AG04450 (cell line): Measurements from ENCODE around the gene C5orf34. TPM values are rescaled to one million over a fixed set of nuclear protein-coding genes. Genes with fewer than 3 reads are reported as not detected.
"Not testable (repeated sequence)": the region's sequence is repeated elsewhere in the genome, so short reads cannot be mapped to it uniquely, and the experiment has no call there.

Experiments used
- CTCF ChIA-PET: fragments of 300-600, 350-600 bp; formaldehyde crosslinking; extraction: SDS; loops from one replicate; lab custom pipeline; 2022; ENCODE audit warnings: antibody characterized with exemption, inconsistent platforms; lab: Charles Lee
- POLR2A ChIA-PET: fragments of 350-600 bp; formaldehyde crosslinking; extraction: SDS; loops from one replicate; lab custom pipeline; 2021; ENCODE audit warnings: antibody characterized with exemption, inconsistent platforms; lab: Yijun Ruan, JAX
- DNase-seq: peaks from one replicate; pipeline ENCODE4 v3.0.0-alpha.2; 2011; ENCODE audit warnings: low read depth, low spot score
- H3K27ac ChIP-seq: one replicate; pipeline ENCODE4 v1.5.1; 2012; ENCODE audit warnings: low read depth, low read length, control low read depth
- H3K27me3 ChIP-seq: one replicate; pipeline ENCODE4 v1.6.0; 2012; ENCODE audit warnings: low read length; ENCODE audit not compliant: control insufficient read depth, insufficient read depth
- H3K4me3 ChIP-seq: 2 replicates; pipeline ENCODE4 v1.5.1; 2011; ENCODE audit warnings: mild to moderate bottlenecking, low read depth, low read length, control low read depth
- H3K9me3 ChIP-seq: 2 replicates; pipeline ENCODE4 v1.5.1; 2012; ENCODE audit warnings: low read length; ENCODE audit not compliant: control insufficient read depth, insufficient read depth
- CTCF ChIP-seq: IDR thresholded peaks from 2 replicates; pipeline ENCODE4 v1.5.1; 2011; ENCODE audit warnings: low read depth, low read length, control low read depth, inconsistent platforms
- polyA plus RNA-seq: library from polyadenylated mRNA; depleted of rRNA; stranded (reverse); fragments of >200 nt; gene quantifications from 2 replicates; pipeline ENCODE4 v1.2.3, GENCODE V29; 2011

The C5orf34 gene
- polyA plus RNA-seq, 1 experiment: 3.5 TPM

- Histone ChIP-seq H3K27ac (peak overlapping the region; percentile 3), H3K4me3 (no peak overlapping the region), H3K27me3 (no peaks in the 10 kb centered on the region), H3K9me3 (no peaks in the 10 kb centered on the region)
- no peak for TF ChIP-seq CTCF
- ChIA-PET POLR2A (interaction anchor here (1.6 kb wide), 1 partner anchor 9 kb away, joined by 4 read pairs; the partner anchor contains the start of gene C5orf34), CTCF (interaction anchor here (1.2 to 1.7 kb wide), 2 partner anchors 40 to 108 kb away, joined by 4 to 6 read pairs; partner anchors contain the start of gene TMEM267)
- DNase-seq: no peak
These were observed 8.7 kb upstream of the C5orf34 start for GRCh38 chr5:43523662-43524072.

GRCh38 chr5:43520615-43521014 lies 5.7 kb upstream of the C5orf34 start:
- Histone ChIP-seq H3K4me3 (no peak overlapping the region), H3K27me3 (no peaks in the 10 kb centered on the region), H3K27ac (no peak overlapping the region), H3K9me3 (no peaks in the 10 kb centered on the region)
- no peak for TF ChIP-seq CTCF
- POLR2A ChIA-PET: interaction anchor here (0.7 kb wide), 1 partner anchor 63 kb away, joined by 3 read pairs; no protein-coding TSS in a partner anchor
- CTCF ChIA-PET: no interaction called here
- no peak for DNase-seq

- POLR2A ChIA-PET: interaction anchor here (0.7 to 1.6 kb wide), 4 partner anchors 9 to 446 kb away, joined by 3 to 27 read pairs (median 6); partner anchors contain the start of genes NNT and TMEM267
- Histone ChIP-seq H3K27ac (no peak overlapping the region), H3K27me3 (no peaks in the 10 kb centered on the region), H3K4me3 (peak overlapping the region; percentile 79), H3K9me3 (no peaks in the 10 kb centered on the region)
- TF ChIP-seq CTCF: no peak
- CTCF ChIA-PET: interaction anchor here (0.7 to 1.3 kb wide), 3 partner anchors 32 to 543 kb away, joined by 3 to 11 read pairs (median 3); partner anchors contain the start of gene TMEM267
- DNase-seq: no peak
These were observed 715 bp upstream of the C5orf34 start for GRCh38 chr5:43515678-43516048.

GRCh38 chr5:43514471-43514815 lies 505 bp downstream of the C5orf34 start:
- peak; percentile 51 for DNase-seq
- POLR2A ChIA-PET: interaction anchor here (0.6 to 1.6 kb wide), 5 partner anchors 10 to 201 kb away, joined by 3 to 27 read pairs (median 4); partner anchors contain the start of genes HMGCS1, NNT and TMEM267
- Histone ChIP-seq H3K9me3 (no peaks in the 10 kb centered on the region), H3K27ac (peak overlapping the region; percentile 96), H3K4me3 (peak overlapping the region; percentile 79), H3K27me3 (no peaks in the 10 kb centered on the region)
- TF ChIP-seq CTCF: no peak
- CTCF ChIA-PET: interaction anchor here (1.3 to 2.7 kb wide), 2 partner anchors 30 kb away, joined by 11 to 13 read pairs; partner anchors contain the start of gene TMEM267

GRCh38 chr5:43514025-43514424 lies 923 bp downstream of the C5orf34 start:
- no peak overlapping the region for H3K27ac ChIP-seq
- CTCF ChIA-PET: interaction anchor here (2.7 kb wide), 1 partner anchor 30 kb away, joined by 13 read pairs; the partner anchor contains the start of gene TMEM267
- no peaks in the 10 kb centered on the region for H3K9me3 ChIP-seq
- peak overlapping the region; percentile 79 for H3K4me3 ChIP-seq
- DNase-seq: no peak
- no peaks in the 10 kb centered on the region for H3K27me3 ChIP-seq
- no peak for TF ChIP-seq CTCF
- POLR2A ChIA-PET: interaction anchor here (0.6 to 1.5 kb wide), 2 partner anchors 30 to 201 kb away, joined by 3 to 4 read pairs; partner anchors contain the start of genes HMGCS1 and TMEM267

- DNase-seq, CTCF ChIA-PET, H3K4me3 ChIP-seq, H3K9me3 ChIP-seq, H3K27ac ChIP-seq, H3K27me3 ChIP-seq, POLR2A ChIA-PET: not testable (repeated sequence)
These were observed 3.9 kb downstream of the C5orf34 start for GRCh38 chr5:43511062-43511461.
